B cell (primary cell): ENCODE measurements around the gene FUNDC1. TPM values are rescaled to one million over a fixed set of nuclear protein-coding genes. Genes with fewer than 3 reads are reported as not detected.

Experiments used
- ATAC-seq: fragments of 200-7000 bp; cut with Tn5 transposase; one replicate; pipeline ENCODE4 v1.10.0; 2021; ENCODE audit warnings: low read depth, mild to moderate bottlenecking, moderate number of reproducible peaks, moderate library complexity
- CTCF ChIA-PET: fragments of 350-600 bp; sonication (Branson Sonifier 250); formaldehyde crosslinking; loops from one replicate; lab custom pipeline; 2021; ENCODE audit warnings: antibody characterized with exemption, inconsistent platforms; lab: Charles Lee
- POLR2A ChIA-PET: fragments of 350-600 bp; sonication (Branson Sonifier 250); formaldehyde crosslinking; loops from one replicate; lab custom pipeline; 2021; ENCODE audit warnings: antibody characterized with exemption; lab: Charles Lee
- DNase-seq: peaks from one replicate; pipeline ENCODE4 v3.0.0; 2013
- H2AFZ ChIP-seq: 2 replicates; pipeline ENCODE4 v1.6.1; 2012; ENCODE audit warnings: mild to moderate bottlenecking, low read depth, low read length; ENCODE audit not compliant: insufficient read depth, poor library complexity, severe bottlenecking
- H3K27ac ChIP-seq, 2 donors: 1 replicate in 1 of 2; 2 replicates in 1 of 2; pipeline ENCODE4 v1.5.1; 2012 to 2013; ENCODE audit warnings: low read length in 2 of 2, mild to moderate bottlenecking in 2 of 2, moderate library complexity in 1 of 2
- H3K27me3 ChIP-seq, 4 experiments: fragments of 200-600 bp in 1 of 4; sonication (generic) in 1 of 4; replicated peaks in 1 of 4; 1 replicate in 2 of 4; 2 replicates in 2 of 4; pipeline versions ENCODE4 v1.6.1 to v1.7.0; 2013 to 2016; ENCODE audit warnings: low read length in 3 of 4, mild to moderate bottlenecking in 2 of 4, mixed read lengths in 1 of 4, moderate library complexity in 1 of 4; ENCODE audit not compliant: insufficient read depth in 4 of 4, control insufficient read depth in 3 of 4; ENCODE audit errors: control extremely low read depth in 1 of 4
- H3K36me3 ChIP-seq, 2 experiments: replicated peaks in 1 of 2; 1 replicate in 1 of 2; 2 replicates in 1 of 2; pipeline versions ENCODE4 v1.6.1 to v1.7.1; 2013; ENCODE audit warnings: low read length in 1 of 2; ENCODE audit not compliant: insufficient read depth in 2 of 2, control insufficient read depth in 1 of 2; ENCODE audit errors: control extremely low read depth in 1 of 2, extremely low read depth in 1 of 2
- H3K4me1 ChIP-seq, 2 donors: fragments of 200-600 bp in 1 of 2; sonication (generic) in 1 of 2; 1 replicate in 1 of 2; 2 replicates in 1 of 2; pipeline versions ENCODE4 v1.5.1 to v1.6.1; 2013 to 2017; ENCODE audit warnings: low read length in 2 of 2; ENCODE audit not compliant: control insufficient read depth in 2 of 2, insufficient read depth in 2 of 2
- H3K4me2 ChIP-seq: replicated peaks from 2 replicates; pipeline ENCODE3; 2012; ENCODE audit warnings: mild to moderate bottlenecking, low read depth, low read length; ENCODE audit not compliant: poor library complexity, severe bottlenecking
- H3K4me3 ChIP-seq, 5 experiments: fragments of 200-600 bp in 1 of 5; sonication (generic) in 1 of 5; 1 replicate in 3 of 5; 2 replicates in 2 of 5; pipeline versions ENCODE4 v1.5.1 to v1.7.0; 2011 to 2016; ENCODE audit warnings: low read length in 4 of 5, mild to moderate bottlenecking in 4 of 5, low read depth in 2 of 5, control low read depth in 1 of 5, moderate library complexity in 1 of 5; ENCODE audit not compliant: insufficient read depth in 1 of 5; ENCODE audit errors: control extremely low read depth in 1 of 5, extremely low read depth in 1 of 5
- H3K79me2 ChIP-seq: fragments of 200-600 bp; sonication (generic); one replicate; pipeline ENCODE4 v1.6.0; 2016; ENCODE audit warnings: low read length; ENCODE audit not compliant: control insufficient read depth, insufficient read depth
- H3K9ac ChIP-seq: fragments of 200-600 bp; sonication (generic); 2 replicates; pipeline ENCODE4 v1.6.1; 2017; ENCODE audit warnings: mild to moderate bottlenecking, low read length, moderate library complexity
- H3K9me3 ChIP-seq, 3 donors: one replicate each; pipeline versions ENCODE4 v1.6.1 to v1.7.1; 2013; ENCODE audit warnings: low read length in 2 of 3; ENCODE audit not compliant: control insufficient read depth in 2 of 3, insufficient read depth in 1 of 3; ENCODE audit errors: control extremely low read depth in 1 of 3
- H4K20me1 ChIP-seq: 2 replicates; pipeline ENCODE4 v1.6.0; 2012; ENCODE audit warnings: mild to moderate bottlenecking, low read length; ENCODE audit not compliant: insufficient read depth, control insufficient read depth, poor library complexity, severe bottlenecking
- H3K27ac Mint-ChIP-seq: one replicate; pipeline ENCODE4 v1.8.0; 2021; ENCODE audit warnings: mixed read lengths
- H3K27me3 Mint-ChIP-seq: one replicate; pipeline ENCODE4 v1.8.0; 2021; ENCODE audit warnings: mixed read lengths
- H3K4me1 Mint-ChIP-seq: one replicate; pipeline ENCODE4 v1.8.0; 2021; ENCODE audit warnings: mixed read lengths
- H3K4me3 Mint-ChIP-seq: one replicate; pipeline ENCODE4 v1.8.0; 2021; ENCODE audit warnings: mixed read lengths
- H3K9me3 Mint-ChIP-seq: one replicate; pipeline ENCODE4 v1.8.0; 2022; ENCODE audit warnings: mixed read lengths; ENCODE audit not compliant: insufficient read depth
- EZH2 ChIP-seq: IDR thresholded peaks from 2 replicates; pipeline ENCODE4 v1.6.1; 2012; ENCODE audit warnings: borderline replicate concordance, low read depth, mild to moderate bottlenecking, moderate library complexity, low read length; ENCODE audit not compliant: insufficient read depth, poor library complexity, severe bottlenecking
- WGBS: methylation state at CpG from one replicate; pipeline ENCODE4 v1.1.5; 2013; ENCODE audit warnings: missing lambda C conversion rate; ENCODE audit not compliant: insufficient coverage; 5-methylcytosine and 5-hydroxymethylcytosine counted together
- intact Hi-C: fragments of 100-400 bp; cut with micrococcal nuclease; formaldehyde crosslinking; loops from one replicate; pipeline ENCODE4 v1.10.0; 2022
- polyA plus RNA-seq: library from polyadenylated mRNA; depleted of rRNA; stranded (reverse); fragments of >200 nt; gene quantifications from 2 replicates; pipeline ENCODE4 v1.2.3, GENCODE V29; 2012
- total RNA-seq, 2 donors: library from RNA; stranded (reverse); fragments of 120-200 nt in 1 of 2; gene quantifications; 1 replicate in 1 of 2; 2 replicates in 1 of 2; pipeline versions ENCODE4 v1.2.3 to v1.2.4, GENCODE V29; 2013 to 2022
- TF ChIP-seq, protein P1 (sequence below): fragments of 200-600 bp; IDR thresholded peaks from one replicate; pipeline ENCODE4 v1.8.0; 2022; ENCODE audit warnings: antibody characterized with exemption, mild to moderate bottlenecking

Gene FUNDC1
- total and polyA plus RNA-seq, 2 donors (not counting 1 experiment from before 2014, with no cell fraction given): 5.7 to 6.6 TPM

DNA sequence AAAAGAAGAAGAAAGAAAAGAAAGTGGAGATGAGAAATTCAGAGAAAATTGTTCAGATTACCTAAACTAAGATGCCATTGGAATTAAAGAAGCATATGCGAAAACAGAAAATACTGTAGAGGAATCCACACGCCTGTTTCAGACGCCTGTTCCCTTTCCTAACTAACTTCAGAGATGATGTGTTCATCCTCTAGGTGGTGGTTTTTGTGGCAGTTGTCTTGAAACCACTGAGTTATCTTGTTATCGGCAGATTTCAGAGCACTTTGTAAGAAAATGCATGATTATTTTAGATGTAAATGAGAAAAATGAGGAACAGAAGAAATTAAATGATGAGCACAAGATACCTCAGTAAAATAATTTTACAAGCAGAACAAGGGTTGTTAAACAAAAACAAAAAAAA is 48.3 kb downstream of the FUNDC1 start:
- DNase-seq: no peak
- Histone ChIP-seq H3K27me3 (no peaks in the 10 kb centered on the region), H2AFZ (no peak overlapping the region), H3K9ac (no peak overlapping the region), H3K4me1 (no peaks in the 10 kb centered on the region), H3K27ac (no peak overlapping the region), H3K4me3 (no peak overlapping the region), H3K4me2 (no peak overlapping the region), H3K36me3 (no peaks in the 10 kb centered on the region), H4K20me1 (no peaks in the 10 kb centered on the region), H3K79me2 (no peaks in the 10 kb centered on the region), H3K9me3 (no peaks in the 10 kb centered on the region)
- intact Hi-C loops: no loop called here
- no peak for TF ChIP-seq EZH2
- TF ChIP-seq, protein P1, sequence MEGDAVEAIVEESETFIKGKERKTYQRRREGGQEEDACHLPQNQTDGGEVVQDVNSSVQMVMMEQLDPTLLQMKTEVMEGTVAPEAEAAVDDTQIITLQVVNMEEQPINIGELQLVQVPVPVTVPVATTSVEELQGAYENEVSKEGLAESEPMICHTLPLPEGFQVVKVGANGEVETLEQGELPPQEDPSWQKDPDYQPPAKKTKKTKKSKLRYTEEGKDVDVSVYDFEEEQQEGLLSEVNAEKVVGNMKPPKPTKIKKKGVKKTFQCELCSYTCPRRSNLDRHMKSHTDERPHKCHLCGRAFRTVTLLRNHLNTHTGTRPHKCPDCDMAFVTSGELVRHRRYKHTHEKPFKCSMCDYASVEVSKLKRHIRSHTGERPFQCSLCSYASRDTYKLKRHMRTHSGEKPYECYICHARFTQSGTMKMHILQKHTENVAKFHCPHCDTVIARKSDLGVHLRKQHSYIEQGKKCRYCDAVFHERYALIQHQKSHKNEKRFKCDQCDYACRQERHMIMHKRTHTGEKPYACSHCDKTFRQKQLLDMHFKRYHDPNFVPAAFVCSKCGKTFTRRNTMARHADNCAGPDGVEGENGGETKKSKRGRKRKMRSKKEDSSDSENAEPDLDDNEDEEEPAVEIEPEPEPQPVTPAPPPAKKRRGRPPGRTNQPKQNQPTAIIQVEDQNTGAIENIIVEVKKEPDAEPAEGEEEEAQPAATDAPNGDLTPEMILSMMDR: no peak
- no CpG with 5 or more reads among the region's 4 CpGs for WGBS
- ChIA-PET CTCF (no interaction called here), POLR2A (no interaction called here)
- H3K4me1 Mint-ChIP-seq: no peaks in the 10 kb centered on the region
- no peak for ATAC-seq
- no peaks in the 10 kb centered on the region for H3K9me3 Mint-ChIP-seq
- H3K4me3 Mint-ChIP-seq: no peak overlapping the region
- no peak overlapping the region for H3K27ac Mint-ChIP-seq
- peaks cover 5% of the 10 kb centered on the region for H3K27me3 Mint-ChIP-seq

- ChIA-PET CTCF (no interaction called here), POLR2A (no interaction called here)
- Histone ChIP-seq H3K79me2 (no peaks in the 10 kb centered on the region), H3K27ac (no peak overlapping the region), H3K9ac (no peak overlapping the region), H3K36me3 (no peaks in the 10 kb centered on the region), H3K9me3 (no peaks in the 10 kb centered on the region), H2AFZ (no peak overlapping the region), H3K4me3 (no peak overlapping the region), H3K4me2 (no peak overlapping the region), H3K27me3 (no peaks in the 10 kb centered on the region), H3K4me1 (no peaks in the 10 kb centered on the region), H4K20me1 (no peaks in the 10 kb centered on the region)
- no peaks in the 10 kb centered on the region for H3K9me3 Mint-ChIP-seq
- WGBS: no CpG with 5 or more reads among the region's 4 CpGs
- TF ChIP-seq, protein P1: no peak
- no peak for TF ChIP-seq EZH2
- intact Hi-C loops: no loop called here
- H3K27me3 Mint-ChIP-seq: peaks cover 8% of the 10 kb centered on the region
- no peak overlapping the region for H3K27ac Mint-ChIP-seq
- H3K4me1 Mint-ChIP-seq: no peaks in the 10 kb centered on the region
- DNase-seq (no peak), ATAC-seq (no peak)
- no peak overlapping the region for H3K4me3 Mint-ChIP-seq
These were observed 53.1 kb downstream of the FUNDC1 start for GRCh38 chrX:44489515-44489914.
